HEK293T (cell line): Measurements from ENCODE around the gene ASNS.
A peak's percentile ranks its signal among the peaks of the same experiment; 100 is the strongest.

Source experiments
- CTCF ChIA-PET: fragments of 350-600 bp; formaldehyde crosslinking; extraction: SDS; loops from one replicate; lab custom pipeline; 2021; ENCODE audit warnings: antibody characterized with exemption, inconsistent platforms; lab: Yijun Ruan, JAX
- POLR2A ChIA-PET: fragments of 350-600 bp; formaldehyde crosslinking; extraction: SDS; loops from one replicate; lab custom pipeline; 2020; ENCODE audit warnings: antibody characterized with exemption, inconsistent platforms; lab: Yijun Ruan, JAX
- DNase-seq: peaks from one replicate; pipeline ENCODE4 v3.0.0; 2012; ENCODE audit warnings: mixed read lengths; ENCODE audit errors: extremely low spot score
- ARNT ChIP-seq: fragments of 450-650 bp; IDR thresholded peaks from 2 replicates; pipeline ENCODE4 v1.6.1; 2017; ENCODE audit warnings: mild to moderate bottlenecking
- BHLHE40 ChIP-seq: fragments of 450-650 bp; IDR thresholded peaks from 2 replicates; pipeline ENCODE4 v1.6.1; 2016; ENCODE audit warnings: mild to moderate bottlenecking, moderate library complexity, borderline replicate concordance
- CTBP1 ChIP-seq: fragments of 450-650 bp; IDR thresholded peaks from 2 replicates; pipeline ENCODE4 v1.6.1; 2016; ENCODE audit warnings: borderline replicate concordance
- ELF4 ChIP-seq: fragments of 450-650 bp; IDR thresholded peaks from 2 replicates; pipeline ENCODE4 v1.6.1; 2017; ENCODE audit warnings: antibody characterized with exemption
- FOXA1 ChIP-seq: fragments of 450-650 bp; IDR thresholded peaks from 2 replicates; pipeline ENCODE4 v1.6.1; 2016; ENCODE audit warnings: mild to moderate bottlenecking
- FOXK2 ChIP-seq: fragments of 450-650 bp; IDR thresholded peaks from 2 replicates; pipeline ENCODE4 v1.6.1; 2016; ENCODE audit warnings: mild to moderate bottlenecking
- FOXM1 ChIP-seq: fragments of 450-650 bp; IDR thresholded peaks from 2 replicates; pipeline ENCODE4 v1.6.1; 2017; ENCODE audit warnings: mild to moderate bottlenecking, borderline replicate concordance
- HDGF ChIP-seq: fragments of 450-650 bp; IDR thresholded peaks from 2 replicates; pipeline ENCODE4 v1.6.1; 2017; ENCODE audit warnings: antibody characterized with exemption, borderline replicate concordance
- L3MBTL2 ChIP-seq: fragments of 450-650 bp; conservative IDR thresholded peaks from 2 replicates; pipeline ENCODE4 v1.6.1; 2016; ENCODE audit warnings: mild to moderate bottlenecking
- LEF1 ChIP-seq: fragments of 450-650 bp; IDR thresholded peaks from 2 replicates; pipeline ENCODE4 v1.6.1; 2017; ENCODE audit warnings: mild to moderate bottlenecking, borderline replicate concordance
- NFRKB ChIP-seq: fragments of 450-650 bp; IDR thresholded peaks from 2 replicates; pipeline ENCODE4 v1.6.1; 2016; ENCODE audit warnings: mild to moderate bottlenecking, moderate library complexity
- SP1 ChIP-seq: fragments of 450-650 bp; IDR thresholded peaks from 2 replicates; pipeline ENCODE4 v1.6.1; 2017
- SUZ12 ChIP-seq: fragments of 450-650 bp; IDR thresholded peaks from 2 replicates; pipeline ENCODE4 v1.6.1; 2016; ENCODE audit warnings: mild to moderate bottlenecking
- TARDBP ChIP-seq: fragments of 450-650 bp; IDR thresholded peaks from 2 replicates; pipeline ENCODE4 v1.6.1; 2016
- ZNF384 ChIP-seq: fragments of 450-650 bp; IDR thresholded peaks from 2 replicates; pipeline ENCODE4 v1.6.1; 2016
- TF ChIP-seq, protein P1 (sequence below): fragments of 450-650 bp; IDR thresholded peaks from 2 replicates; pipeline ENCODE4 v1.6.1; 2016

Gene ASNS

DNA sequence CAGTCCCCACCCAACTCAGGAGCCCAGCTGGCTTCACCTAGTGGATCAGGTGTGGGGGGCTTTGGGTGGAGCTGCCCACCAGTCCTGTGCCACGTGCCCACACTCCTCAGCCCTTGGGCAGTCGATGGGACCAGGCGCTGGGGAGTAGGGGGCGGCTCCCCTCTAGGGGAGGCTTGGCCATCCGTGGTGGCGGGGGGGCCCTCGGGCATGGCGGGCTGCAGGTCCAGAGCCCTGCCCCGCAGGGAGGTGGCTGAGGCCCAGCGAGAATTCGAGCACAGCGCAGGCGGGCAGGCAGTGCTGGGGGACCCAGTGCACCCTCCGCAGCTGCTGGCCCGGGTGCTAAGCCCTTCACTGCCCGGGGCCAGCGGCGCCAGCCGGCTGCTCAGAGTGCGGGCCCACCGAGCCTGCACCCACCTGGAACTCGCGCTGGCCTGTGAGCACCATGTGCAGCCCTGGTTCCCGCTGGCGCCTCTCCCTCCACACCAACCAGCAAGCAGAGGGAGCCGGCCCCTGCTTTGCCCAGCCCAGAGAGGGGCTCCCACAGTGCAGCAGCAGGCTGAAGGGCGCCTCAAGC lies 29.3 kb downstream of the ASNS start:
- TF ChIP-seq SUZ12 (no peak), FOXK2 (no peak), ELF4 (no peak), NFRKB (no peak), ZNF384 (no peak), ARNT (no peak), BHLHE40 (no peak), L3MBTL2 (no peak), LEF1 (no peak), FOXM1 (no peak)
- TF ChIP-seq, protein P1, sequence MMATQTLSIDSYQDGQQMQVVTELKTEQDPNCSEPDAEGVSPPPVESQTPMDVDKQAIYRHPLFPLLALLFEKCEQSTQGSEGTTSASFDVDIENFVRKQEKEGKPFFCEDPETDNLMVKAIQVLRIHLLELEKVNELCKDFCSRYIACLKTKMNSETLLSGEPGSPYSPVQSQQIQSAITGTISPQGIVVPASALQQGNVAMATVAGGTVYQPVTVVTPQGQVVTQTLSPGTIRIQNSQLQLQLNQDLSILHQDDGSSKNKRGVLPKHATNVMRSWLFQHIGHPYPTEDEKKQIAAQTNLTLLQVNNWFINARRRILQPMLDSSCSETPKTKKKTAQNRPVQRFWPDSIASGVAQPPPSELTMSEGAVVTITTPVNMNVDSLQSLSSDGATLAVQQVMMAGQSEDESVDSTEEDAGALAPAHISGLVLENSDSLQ = no peak
- POLR2A ChIA-PET = no interaction called here
- CTCF ChIA-PET = interaction anchor here (1.1 kb wide), 1 partner anchor 170 kb away, joined by 3 read pairs; no protein-coding TSS in a partner anchor
- no peak for DNase-seq

DNA sequence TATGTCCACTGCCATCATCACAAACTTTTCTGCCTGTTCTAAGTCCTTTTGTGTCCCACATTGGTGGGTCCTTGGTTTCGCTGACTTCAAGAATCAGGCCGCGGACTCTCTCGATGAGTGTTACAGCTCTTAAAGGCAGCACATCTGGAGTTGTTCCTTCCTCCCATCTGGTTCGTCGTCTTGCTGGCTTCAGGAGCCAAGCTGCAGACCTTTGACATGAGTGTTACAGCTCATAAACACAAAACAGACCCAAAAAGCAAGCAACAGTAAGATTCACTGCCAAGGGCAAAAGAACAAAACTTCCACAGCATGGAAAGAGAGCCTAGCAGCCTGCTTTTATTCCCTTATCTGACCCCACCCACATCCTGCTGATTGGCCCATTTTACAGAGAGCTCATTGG lies 30.2 kb downstream of the ASNS start:
- TF ChIP-seq NFRKB = no peak
- ChIA-PET CTCF (interaction anchor here (1.1 kb wide), 1 partner anchor 171 kb away, joined by 3 read pairs; no protein-coding TSS in a partner anchor), POLR2A (no interaction called here)

DNA sequence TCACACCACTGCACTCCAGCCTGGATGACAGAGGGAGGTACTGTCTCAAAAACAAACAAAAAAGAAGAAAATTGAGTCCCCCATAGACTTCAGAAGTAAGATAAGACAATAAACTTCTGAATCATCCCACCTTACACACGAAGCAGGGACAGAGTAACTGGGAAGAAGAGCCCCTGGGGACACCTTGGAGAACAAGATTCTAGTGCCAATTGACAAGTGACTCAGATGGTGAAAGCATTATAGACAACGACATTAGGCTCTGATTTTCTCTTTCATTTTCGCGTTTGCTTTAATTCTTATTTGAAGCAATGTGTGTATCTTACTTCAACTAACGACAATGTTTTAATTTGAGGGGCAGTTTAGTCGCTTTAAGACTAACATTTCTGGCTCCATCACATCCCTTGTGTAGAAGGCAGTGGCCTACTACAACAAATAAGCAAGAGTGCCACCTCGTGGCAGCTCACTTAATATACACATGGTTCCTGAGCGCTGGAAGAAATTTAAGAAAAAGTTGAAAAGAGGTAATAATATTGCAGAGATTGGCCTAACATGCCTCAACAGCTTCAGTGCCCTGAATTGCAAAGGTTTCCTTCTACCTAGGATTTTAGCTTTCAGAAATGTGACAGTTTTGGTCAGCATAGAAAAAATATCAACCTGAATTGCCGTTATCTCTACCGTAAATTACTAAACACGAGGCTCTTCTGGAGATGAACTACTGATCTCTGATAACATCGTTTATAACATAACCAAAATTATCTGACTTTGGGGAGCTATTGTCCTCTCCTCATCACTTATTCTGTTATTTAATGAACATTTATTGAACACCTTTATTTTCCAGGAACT lies 36.7 kb downstream of the ASNS start:
- DNase-seq = peak; percentile 42
- ChIA-PET POLR2A (no interaction called here), CTCF (interaction anchor here (1.0 to 1.3 kb wide), 5 partner anchors 8 to 731 kb away, joined by 3 to 4 read pairs (median 4); no protein-coding TSS in a partner anchor)
- TF ChIP-seq FOXK2 (no peak), L3MBTL2 (no peak), ARNT (no peak), CTBP1 (no peak), LEF1 (no peak), ZNF384 (no peak), SP1 (no peak), FOXM1 (no peak), HDGF (no peak), SUZ12 (no peak), FOXA1 (no peak), TARDBP (no peak), NFRKB (no peak), ELF4 (no peak), BHLHE40 (no peak)
- TF ChIP-seq, protein P1 = no peak

More for the DNA sequence above, 30.2 kb downstream of the ASNS start:
- no peak for DNase-seq

DNA sequence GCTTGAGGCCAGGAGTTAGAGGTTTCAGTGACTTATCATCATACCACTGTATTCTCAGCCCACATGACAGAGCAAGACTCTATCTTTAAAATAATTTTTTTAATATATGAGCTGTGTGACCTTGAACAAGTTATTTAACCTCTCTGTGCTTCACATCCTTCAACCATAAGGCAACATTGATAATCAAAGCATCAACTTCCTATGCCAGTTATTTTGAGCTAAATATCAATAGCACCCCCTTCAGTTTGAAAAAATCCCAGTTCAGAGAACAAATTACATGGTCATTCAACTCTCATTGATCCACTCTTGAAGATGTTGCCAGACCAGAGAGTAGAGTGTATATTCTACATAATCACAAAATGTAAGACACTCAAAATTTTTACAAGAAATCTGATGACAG lies 53.0 kb downstream of the ASNS start:
- DNase-seq = no peak
- CTCF ChIA-PET = interaction anchor here (0.5 kb wide), 1 partner anchor 705 kb away, joined by 3 read pairs; no protein-coding TSS in a partner anchor
- POLR2A ChIA-PET = no interaction called here
- TF ChIP-seq LEF1 (no peak), ZNF384 (no peak), SUZ12 (no peak), FOXK2 (no peak), NFRKB (no peak), TARDBP (no peak), FOXA1 (no peak), FOXM1 (no peak), SP1 (no peak), ARNT (no peak), HDGF (no peak), BHLHE40 (no peak), ELF4 (no peak), L3MBTL2 (no peak), CTBP1 (no peak)
- TF ChIP-seq, protein P1 = no peak

DNA sequence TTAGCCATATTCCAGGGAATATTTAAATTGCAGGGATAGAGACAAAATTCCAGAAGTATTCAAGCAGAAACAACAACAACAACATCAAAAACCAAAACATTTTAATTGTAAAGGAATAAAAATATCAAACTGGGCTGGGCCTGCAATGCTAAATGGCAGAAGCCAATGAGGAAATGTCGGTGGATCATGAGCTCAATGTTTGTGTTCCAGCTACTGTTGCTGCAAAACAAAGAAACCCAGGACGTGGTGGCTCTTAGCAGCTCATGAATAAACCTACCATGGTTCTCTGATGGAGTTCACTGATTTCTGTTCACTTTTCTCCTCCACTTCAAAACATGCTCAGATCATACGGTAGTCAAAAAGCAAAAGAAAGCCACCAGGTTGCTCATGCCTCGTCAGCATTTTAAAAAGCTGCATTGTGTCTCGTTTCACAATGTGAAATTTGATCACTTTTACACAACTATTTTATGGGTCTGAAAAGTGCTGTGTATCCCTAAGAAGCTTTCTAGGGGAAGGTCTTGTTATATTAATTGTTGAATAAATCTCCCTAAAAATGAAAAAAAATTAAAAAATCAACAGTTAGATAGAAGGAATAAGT lies 54.0 kb downstream of the ASNS start:
- ChIA-PET POLR2A (no interaction called here), CTCF (interaction anchor here (0.5 kb wide), 1 partner anchor 704 kb away, joined by 3 read pairs; no protein-coding TSS in a partner anchor)
- DNase-seq = no peak
- TF ChIP-seq CTBP1 (no peak), FOXA1 (no peak), SP1 (no peak), TARDBP (no peak), ARNT (no peak), L3MBTL2 (no peak), FOXM1 (no peak), SUZ12 (no peak), FOXK2 (no peak), ZNF384 (no peak), BHLHE40 (no peak), LEF1 (no peak), ELF4 (no peak), NFRKB (no peak), HDGF (no peak)
- TF ChIP-seq, protein P1 = no peak
